Keratinocyte (primary cell): ENCODE measurements around the gene TSR3. TPM values are rescaled to one million over a fixed set of nuclear protein-coding genes. Genes with fewer than 3 reads are reported as not detected.
"Not testable (repeated sequence)": the region's sequence is repeated elsewhere in the genome, so short reads cannot be mapped to it uniquely, and the experiment has no call there.

ENCODE experiments used
- DNase-seq: peaks from one replicate; pipeline ENCODE4 v3.0.0-alpha.2; 2011; ENCODE audit warnings: low read depth, missing footprints, low spot score
- FAIRE-seq: peaks from 2 replicates; lab custom pipeline; 2011; peaks lifted over from hg19 to GRCh38; lab: Jason Lieb, UNC
- H2AFZ ChIP-seq: 2 replicates; pipeline ENCODE4 v1.6.0; 2012; ENCODE audit warnings: low read length, control low read depth, inconsistent platforms; ENCODE audit not compliant: control insufficient read depth
- H3K27ac ChIP-seq: 2 replicates; pipeline ENCODE4 v1.5.1; 2011; ENCODE audit warnings: low read length; ENCODE audit not compliant: control insufficient read depth, insufficient read depth
- H3K27me3 ChIP-seq: 3 replicates; pipeline ENCODE4 v1.6.0; 2011; ENCODE audit warnings: low read length; ENCODE audit not compliant: control insufficient read depth, insufficient read depth; ENCODE audit errors: extremely low read depth
- H3K36me3 ChIP-seq, 2 experiments: 2 replicates in 1 of 2; 3 replicates in 1 of 2; pipeline ENCODE4 v1.5.1; 2011; ENCODE audit warnings: low read length in 2 of 2, mild to moderate bottlenecking in 1 of 2; ENCODE audit not compliant: control insufficient read depth in 2 of 2, insufficient read depth in 2 of 2; ENCODE audit errors: extremely low read depth in 1 of 2
- H3K4me1 ChIP-seq: 3 replicates; pipeline ENCODE4 v1.5.1; 2011; ENCODE audit warnings: low read length; ENCODE audit not compliant: control insufficient read depth, insufficient read depth; ENCODE audit errors: extremely low read depth
- H3K4me2 ChIP-seq: 3 replicates; pipeline ENCODE4 v1.6.0; 2011; ENCODE audit warnings: low read depth, low read length; ENCODE audit not compliant: control insufficient read depth, insufficient read depth; ENCODE audit errors: extremely low read depth
- H3K4me3 ChIP-seq, 3 experiments: fragments of 200-600 bp in 1 of 3; sonication (generic) in 1 of 3; 2 replicates in 2 of 3; 3 replicates in 1 of 3; pipeline ENCODE4 v1.5.1; 2011 to 2016; ENCODE audit warnings: low read length in 3 of 3, mild to moderate bottlenecking in 3 of 3, control low read depth in 2 of 3, inconsistent platforms in 1 of 3, low read depth in 1 of 3, mixed read lengths in 1 of 3, mixed run types in 1 of 3, moderate library complexity in 1 of 3; ENCODE audit not compliant: control insufficient read depth in 2 of 3, insufficient read depth in 2 of 3; ENCODE audit errors: extremely low read depth in 1 of 3
- H3K79me2 ChIP-seq: 2 replicates; pipeline ENCODE4 v1.6.0; 2012; ENCODE audit warnings: low read length; ENCODE audit not compliant: control insufficient read depth, insufficient read depth
- H3K9ac ChIP-seq: 3 replicates; pipeline ENCODE4 v1.6.0; 2011; ENCODE audit warnings: low read length; ENCODE audit not compliant: control insufficient read depth, insufficient read depth; ENCODE audit errors: extremely low read depth
- H3K9me1 ChIP-seq: 3 replicates; pipeline ENCODE4 v1.6.0; 2011; ENCODE audit warnings: low read length; ENCODE audit not compliant: control insufficient read depth, insufficient read depth; ENCODE audit errors: extremely low read depth
- H3K9me3 ChIP-seq: 2 replicates; pipeline ENCODE4 v1.5.1; 2012; ENCODE audit warnings: low read depth, low read length; ENCODE audit not compliant: control insufficient read depth
- H4K20me1 ChIP-seq: 3 replicates; pipeline ENCODE4 v1.6.0; 2011; ENCODE audit warnings: low read length; ENCODE audit not compliant: control insufficient read depth, insufficient read depth; ENCODE audit errors: extremely low read depth
- CTCF ChIP-seq, 3 experiments: IDR thresholded peaks in 1 of 3; conservative IDR thresholded peaks in 1 of 3; optimal IDR thresholded peaks in 1 of 3; 2 replicates in 2 of 3; 3 replicates in 1 of 3; pipeline versions ENCODE3 to v1.5.1; 2011; ENCODE audit warnings: low read length in 3 of 3, mild to moderate bottlenecking in 3 of 3, moderate library complexity in 2 of 3, control low read depth in 1 of 3, inconsistent platforms in 1 of 3; ENCODE audit not compliant: insufficient read depth in 2 of 3; ENCODE audit errors: extremely low read depth in 1 of 3
- EZH2 ChIP-seq: IDR thresholded peaks from one replicate; pipeline ENCODE4 v1.6.1; 2012; ENCODE audit warnings: inconsistent platforms, mild to moderate bottlenecking, low read length, moderate library complexity
- dilution Hi-C: fragments of 300-500 bp; cut with MboI; formaldehyde crosslinking; loops from one replicate; pipeline ENCODE4 v1.7.0; 2020; ENCODE audit warnings: low sequenced_read_pairs; ENCODE audit not compliant: extremely low pct_ligation_motif_present
- polyA plus RNA-seq, 5 experiments: library from polyadenylated mRNA; depleted of rRNA in 3 of 5; stranded (reverse) in 3 of 5; stranded (forward) in 1 of 5; unstranded in 1 of 5; fragments of >200 nt; gene quantifications; 1 replicate in 1 of 5; 2 replicates in 3 of 5; 3 replicates in 1 of 5; pipeline versions ENCODE4 v1.2.1 to v1.2.3, GENCODE V29; 2011 to 2012; ENCODE audit warnings: missing spikeins in 2 of 5, low read depth in 1 of 5, low replicate concordance in 1 of 5

TSR3 gene
- polyA plus RNA-seq, 1 donor (not counting 4 experiments of a cell fraction or from before 2014, with no cell fraction given), result 33.0 TPM

GRCh38 chr16:1330260-1330914 lies 21.3 kb downstream of the TSR3 start:
- Histone ChIP-seq H2AFZ (no peak overlapping the region), H3K4me1 (no peaks in the 10 kb centered on the region), H3K9me3 (no peaks in the 10 kb centered on the region), H4K20me1 (peaks cover 1% of the 10 kb centered on the region), H3K4me3 (no peak overlapping the region), H3K79me2 (no peaks in the 10 kb centered on the region), H3K27me3 (peaks cover 42% of the 10 kb centered on the region), H3K4me2 (no peak overlapping the region), H3K36me3 (peaks cover 0 to 2% of the 10 kb centered on the region in 2 experiments), H3K9me1 (no peaks in the 10 kb centered on the region), H3K27ac (no peak overlapping the region), H3K9ac (no peak overlapping the region)
- DNase-seq (no peak), FAIRE-seq (no peak)
- TF ChIP-seq EZH2 (no peak), CTCF (optimal IDR thresholded peaks at IDR 0.05 in 1 of 3, IDR thresholded peaks at IDR 0.05 in 1 of 3, conservative IDR thresholded peaks at IDR 0.05 in 1 of 3; ENCODE audit: extremely low read depth in 1 of 3, insufficient read depth in 2 of 3, low read length in 3 of 3) (peak; percentile 50 to 72 (median 57))
- dilution Hi-C loops, result no loop called here

GRCh38 chr16:1328961-1329360 lies 22.7 kb downstream of the TSR3 start:
- DNase-seq, H4K20me1 ChIP-seq, H3K4me1 ChIP-seq, H3K9me3 ChIP-seq, FAIRE-seq, H2AFZ ChIP-seq, H3K4me3 ChIP-seq, dilution Hi-C loops, H3K9ac ChIP-seq, H3K27ac ChIP-seq, H3K9me1 ChIP-seq, H3K79me2 ChIP-seq, H3K36me3 ChIP-seq, H3K4me2 ChIP-seq: not testable (repeated sequence)
- peaks cover 28% of the 10 kb centered on the region for H3K27me3 ChIP-seq

GRCh38 chr16:1328136-1328535 lies 23.5 kb downstream of the TSR3 start:
- H2AFZ ChIP-seq, H3K4me1 ChIP-seq, FAIRE-seq, H3K4me3 ChIP-seq, H3K36me3 ChIP-seq, H3K4me2 ChIP-seq, DNase-seq, H3K79me2 ChIP-seq, H4K20me1 ChIP-seq, H3K9me3 ChIP-seq, H3K9ac ChIP-seq, H3K27ac ChIP-seq, dilution Hi-C loops, H3K9me1 ChIP-seq: not testable (repeated sequence)
- H3K27me3 ChIP-seq, result peaks cover 20% of the 10 kb centered on the region
